SU-DHL-6 (cell line): ENCODE data around the gene FSTL4.

Source experiments
- CTCF ChIP-seq: fragments of 200-600 bp; sonication (generic); IDR thresholded peaks from one replicate; pipeline ENCODE4 v1.5.1; 2017; ENCODE audit warnings: antibody characterized with exemption, mild to moderate bottlenecking, low read length, moderate library complexity; ENCODE audit not compliant: insufficient read depth, poor library complexity, severe bottlenecking
- EZH2phosphoT487 ChIP-seq: fragments of 200-600 bp; sonication (generic), shearing (Covaris generic); conservative IDR thresholded peaks from 2 replicates; pipeline ENCODE4 v1.6.1; 2018; ENCODE audit warnings: mild to moderate bottlenecking, antibody characterized with exemption, low read length, moderate library complexity, mixed read lengths

- TF ChIP-seq CTCF: no peak
- TF ChIP-seq EZH2phosphoT487: no peak
Measured at GRCh38 chr5:133370904-133371303, 241.4 kb downstream of the FSTL4 start.
